ENCODE measurements around the gene ZMYND11. TPM values are rescaled to one million over a fixed set of nuclear protein-coding genes. Genes with fewer than 3 reads are reported as not detected.

Gene ZMYND11
- polyA plus RNA-seq, 2 of the 4 experiments (the other 2 are of a cell fraction): 47.7 to 99.7 TPM

DNA sequence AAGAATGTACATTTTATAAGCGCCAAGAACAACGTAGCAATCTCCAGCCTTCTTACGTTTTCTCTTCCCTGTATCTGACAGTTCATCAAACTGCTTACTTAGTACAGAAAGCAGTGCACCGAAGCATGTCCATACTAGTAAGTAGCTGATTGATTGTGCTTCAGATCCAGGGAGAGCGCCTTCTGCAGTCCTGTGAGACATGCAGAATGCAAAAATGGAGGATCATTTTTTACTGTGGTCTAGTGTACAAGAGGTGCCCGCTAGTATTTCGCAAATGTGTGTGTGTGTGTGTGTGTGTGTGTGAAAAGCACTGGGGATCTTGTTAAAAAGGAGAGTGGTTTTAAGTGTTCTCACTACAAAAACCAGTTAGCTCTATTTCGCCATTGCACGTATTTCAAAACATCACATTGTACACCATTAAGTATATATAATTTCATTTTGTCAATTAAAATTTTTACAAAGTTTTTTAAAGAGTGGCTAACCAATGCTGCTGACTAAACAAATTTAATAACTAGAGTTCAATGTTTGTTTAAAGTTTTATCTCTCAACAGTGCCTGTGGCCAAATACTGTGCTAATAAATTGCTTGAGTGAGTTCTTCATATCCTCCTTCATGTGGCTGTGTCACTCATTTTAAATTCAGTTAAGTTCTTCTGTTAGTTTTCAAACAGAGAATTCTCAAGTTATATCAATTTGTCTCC lies 99.6 kb downstream of the ZMYND11 start:
- Histone ChIP-seq H3K27ac (no peak overlapping the region), H3K4me3 (no peak overlapping the region), H3K4me2 (no peak overlapping the region), H3K4me1 (no peaks in the 10 kb centered on the region), H3K9me3 (no peaks in the 10 kb centered on the region)
- DNase-seq (ENCODE audit: low read depth in 1 of 2, low spot score in 1 of 2): no peak
- CTCF ChIA-PET: no interaction called here
- no peak for FAIRE-seq
- 94% methylated on average over 9 of the region's 9 CpGs for WGBS (ENCODE audit: missing lambda C conversion rate)
- TF ChIP-seq MAFK (IDR thresholded peaks at IDR 0.05; ENCODE audit: partially characterized antibody) (peak; percentile 63), CBX8 (IDR thresholded peaks at IDR 0.05) (no peak)
- POLR2A ChIA-PET: no interaction called here
- no peak for ATAC-seq

DNA sequence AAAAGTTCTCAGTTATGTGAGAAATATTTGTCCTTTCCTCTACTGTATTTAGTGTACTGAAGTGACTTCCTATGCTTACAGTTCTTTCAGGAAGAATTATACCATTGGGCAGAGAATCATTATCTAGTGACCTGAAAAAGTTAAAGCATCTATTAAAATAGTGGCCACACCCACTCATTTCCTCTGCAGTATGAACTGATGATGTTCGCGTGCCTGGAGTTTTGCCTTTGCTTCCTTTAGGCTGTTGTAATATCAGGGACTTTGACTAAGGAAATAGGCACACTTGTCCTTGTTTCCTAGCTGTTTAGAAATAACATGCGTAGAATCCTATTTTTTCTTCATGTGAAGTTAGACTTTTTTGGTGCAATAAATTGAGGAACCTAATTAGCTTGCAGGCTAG lies 100.7 kb downstream of the ZMYND11 start:
- no peak for DNase-seq (ENCODE audit: low read depth in 1 of 2, low spot score in 1 of 2)
- TF ChIP-seq TFCP2L1 (CRISPR knock-in tag; IDR thresholded peaks at IDR 0.05) (no peak), ZSCAN20 (CRISPR knock-in tag; IDR thresholded peaks at IDR 0.05) (no peak), ZNF302 (CRISPR knock-in tag; IDR thresholded peaks at IDR 0.05) (no peak), CEBPB (IDR thresholded peaks at IDR 0.05) (no peak), POLR2A (IDR thresholded peaks at IDR 0.05; ENCODE audit: low read length) (no peak), EHMT2 (IDR thresholded peaks at IDR 0.05; ENCODE audit: low read depth) (no peak), HOXA7 (CRISPR knock-in tag; IDR thresholded peaks at IDR 0.05) (no peak), CBX2 (IDR thresholded peaks at IDR 0.05; ENCODE audit: borderline replicate concordance, low read depth) (no peak), RFX5 (IDR thresholded peaks at IDR 0.05) (no peak), HMGXB4 (CRISPR knock-in tag; IDR thresholded peaks at IDR 0.05; ENCODE audit: borderline replicate concordance) (no peak), MAFK (IDR thresholded peaks at IDR 0.05; ENCODE audit: partially characterized antibody) (no peak), ELK1 (IDR thresholded peaks at IDR 0.05; ENCODE audit: low read depth, low read length) (no peak)
- TF ChIP-seq, protein P1, sequence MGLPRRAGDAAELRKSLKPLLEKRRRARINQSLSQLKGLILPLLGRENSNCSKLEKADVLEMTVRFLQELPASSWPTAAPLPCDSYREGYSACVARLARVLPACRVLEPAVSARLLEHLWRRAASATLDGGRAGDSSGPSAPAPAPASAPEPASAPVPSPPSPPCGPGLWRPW (IDR thresholded peaks at IDR 0.05): no peak
- 85% methylated on average over 3 of the region's 3 CpGs for WGBS (ENCODE audit: missing lambda C conversion rate)
- POLR2A ChIA-PET: no interaction called here
- CTCF ChIA-PET: no interaction called here
- Histone ChIP-seq H3K9me3 (no peaks in the 10 kb centered on the region), H3K4me2 (no peak overlapping the region), H3K27ac (no peak overlapping the region), H3K4me3 (no peak overlapping the region), H3K4me1 (no peaks in the 10 kb centered on the region)
- no peak for FAIRE-seq
- no peak for ATAC-seq

DNA sequence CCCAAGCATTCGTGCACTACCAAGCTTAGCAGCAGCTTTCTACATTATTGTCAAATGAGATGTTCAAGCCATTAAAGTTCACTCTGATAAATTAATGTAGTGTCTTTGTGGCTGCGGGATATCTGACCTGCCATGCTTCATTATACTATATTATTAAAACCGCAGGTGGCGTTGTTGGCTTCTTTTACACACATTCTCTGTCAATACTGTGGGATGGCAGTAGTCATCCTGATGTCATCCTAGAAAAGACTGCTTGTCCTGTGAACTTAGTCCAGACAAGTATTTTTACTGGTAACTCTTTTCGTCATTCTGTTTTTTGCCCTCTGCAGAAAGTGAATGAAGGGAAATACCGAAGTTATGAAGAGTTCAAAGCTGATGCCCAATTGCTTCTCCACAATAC lies 103.9 kb downstream of the ZMYND11 start:
- no peaks in the 10 kb centered on the region for H3K4me1 ChIP-seq
- H3K4me3 ChIP-seq: no peak overlapping the region
- no peak overlapping the region for H3K27ac ChIP-seq
- DNase-seq (ENCODE audit: low read depth in 1 of 2, low spot score in 1 of 2): peak in 1 of 2 experiments; percentile 18
- no peak for FAIRE-seq
- 88% methylated on average over 6 of the region's 6 CpGs for WGBS (ENCODE audit: missing lambda C conversion rate)
- CTCF ChIA-PET: interaction anchor here (1.0 kb wide), 1 partner anchor 10 kb away, joined by 3 read pairs; no protein-coding TSS in a partner anchor
- no peak overlapping the region for H3K4me2 ChIP-seq
- POLR2A ChIA-PET: no interaction called here
- peak; percentile 46 to 54; a peak in 2 of 6 replicates for ATAC-seq
- no peaks in the 10 kb centered on the region for H3K9me3 ChIP-seq
- TF ChIP-seq CTCF (IDR thresholded peaks at IDR 0.05) (0 out of 3 replicates have a peak, but pooled peaks have one; percentile 21), JUN (IDR thresholded peaks at IDR 0.05) (no peak), RFX5 (IDR thresholded peaks at IDR 0.05) (no peak), RAD21 (conservative IDR thresholded peaks at IDR 0.05 in 1 of 2, IDR thresholded peaks at IDR 0.05 in 1 of 2) (0 out of 5 replicates have a peak, but pooled peaks have one; percentile 24 to 30)

All from A549 (cell line).